Heart right ventricle (tissue), 16 donors: ENCODE measurements around the gene HS1BP3. TPM values are rescaled to one million over a fixed set of nuclear protein-coding genes. Genes with fewer than 3 reads are reported as not detected.

Experiments
- ATAC-seq, 8 donors: fragments of 200-7000 bp; cut with Tn5 transposase; one replicate each; pipeline ENCODE4 v1.9.1; 2020; ENCODE audit warnings: mild to moderate bottlenecking in 8 of 8, moderate library complexity in 8 of 8, moderate number of reproducible peaks in 1 of 8
- DNase-seq, 2 donors: peaks; one replicate each; pipeline ENCODE4 v3.0.0-alpha.2; 2020
- H3K27ac ChIP-seq, 10 donors: fragments of 200-600 bp; sonication (generic) in 2 of 10; one replicate each; pipeline versions ENCODE4 v1.5.0 to v1.8.0; 2020 to 2022; ENCODE audit warnings: mild to moderate bottlenecking in 3 of 10
- H3K27me3 ChIP-seq, 7 donors: fragments of 200-600 bp; one replicate each; pipeline ENCODE4 v1.8.0; 2021 to 2022; ENCODE audit warnings: mild to moderate bottlenecking in 2 of 7
- H3K36me3 ChIP-seq, 9 donors: fragments of 200-600 bp; sonication (generic) in 1 of 9; one replicate each; pipeline versions ENCODE4 v1.5.0 to v1.8.0; 2020 to 2022; ENCODE audit warnings: mild to moderate bottlenecking in 2 of 9
- H3K4me1 ChIP-seq, 9 donors: fragments of 200-600 bp; sonication (generic) in 1 of 9; one replicate each; pipeline versions ENCODE4 v1.5.0 to v1.8.0; 2020 to 2022; ENCODE audit warnings: mild to moderate bottlenecking in 4 of 9
- H3K4me3 ChIP-seq, 10 donors: fragments of 200-600 bp; sonication (generic) in 2 of 10; one replicate each; pipeline versions ENCODE4 v1.5.0 to v1.8.0; 2020 to 2022; ENCODE audit warnings: mild to moderate bottlenecking in 7 of 10, moderate library complexity in 2 of 10
- H3K9me3 ChIP-seq, 11 donors: fragments of 200-600 bp in 10 of 11; sonication (generic) in 2 of 11; one replicate each; pipeline versions ENCODE4 v1.5.0 to v1.8.0; 2013 to 2022; ENCODE audit warnings: mild to moderate bottlenecking in 2 of 11, control low read depth in 1 of 11, moderate library complexity in 1 of 11
- WGBS, 2 donors: extraction: QIAGEN DNeasy Blood & Tissue Kit; methylation state at CpG; one replicate each; pipeline ENCODE4 v1.1.7; 2013; ENCODE audit warnings: inconsistent platforms in 1 of 2; 5-methylcytosine and 5-hydroxymethylcytosine counted together
- intact Hi-C, 10 donors: fragments of 100-400 bp; cut with DNase I; formaldehyde crosslinking; loops; one replicate each; pipeline versions ENCODE4 v1.11.1 to v1.14.2; 2022
- polyA plus RNA-seq, 2 donors: library from polyadenylated mRNA; stranded (reverse); fragments of 200-250 nt; gene quantifications; one replicate each; pipeline ENCODE4 v1.2.3, GENCODE V29; 2013
- total RNA-seq, 10 donors: library from RNA; stranded (reverse); fragmentation: NEBNext Ultra II Directional in 3 of 10; extraction: Animal tissue kit (Norgen Biotek cat#: 25700) in 3 of 10; gene quantifications; one replicate each; pipeline versions ENCODE4 v1.2.1 to v1.2.4, GENCODE V29; 2021 to 2023
- TF ChIP-seq, protein P1 (sequence below), 9 donors: fragments of 200-600 bp; sonication (generic) in 2 of 9; IDR thresholded peaks; one replicate each; pipeline versions ENCODE4 v1.5.0 to v1.8.0; 2021 to 2022; ENCODE audit warnings: antibody characterized with exemption in 9 of 9, mild to moderate bottlenecking in 5 of 9, moderate library complexity in 1 of 9
- donor health status: Arrhythmogenic right ventricular cardiomyopathy.
- donor health status: ischemic (EF 13 %, LVEDD 7.1; RV severe dilation, severe dysfunction).
- donor health status: healthy with polysubstance abuse.
- donor health status: DM: no; HTN: yes; CAD: no.
- donor health status: DM: no; HTN: no; CAD: no.
- donor health status: ischemic (EF 25% LVEDD 6.9; RV normal size, moderate dysfunction).
- donor health status: ischemic (EF 25% LVEDD 5.7; RV mildly dilated, moderate dysfunction).
- donor health status: healthy.
- donor health status: DM: yes; HTN: yes; CAD: no.
- donor health status: Ischemic cardiomyopathy.
- donor health status: ischemic (EF 35%, LVEDD 5.7; RV mildly dilated, moderate dysfunction).
- donor health status: nonischemic (EF 11% LVEDD 7.7; RV severe dilation, severe dysfunction).
- donor health status: DM: yes; HTN: yes; CAD: no.
- donor health status: PGD.
- donor health status: ischemic (EF 29% LVEDD 5.4; RV normal size, mild dysfunction).
- donor health status: nonischemic (EF 23%, LVEDD 6.1; RV moderate dilation, normal function).

Gene HS1BP3
- total and polyA plus RNA-seq, 12 donors = 11.3 to 26.3 (median 16.5) TPM

DNA sequence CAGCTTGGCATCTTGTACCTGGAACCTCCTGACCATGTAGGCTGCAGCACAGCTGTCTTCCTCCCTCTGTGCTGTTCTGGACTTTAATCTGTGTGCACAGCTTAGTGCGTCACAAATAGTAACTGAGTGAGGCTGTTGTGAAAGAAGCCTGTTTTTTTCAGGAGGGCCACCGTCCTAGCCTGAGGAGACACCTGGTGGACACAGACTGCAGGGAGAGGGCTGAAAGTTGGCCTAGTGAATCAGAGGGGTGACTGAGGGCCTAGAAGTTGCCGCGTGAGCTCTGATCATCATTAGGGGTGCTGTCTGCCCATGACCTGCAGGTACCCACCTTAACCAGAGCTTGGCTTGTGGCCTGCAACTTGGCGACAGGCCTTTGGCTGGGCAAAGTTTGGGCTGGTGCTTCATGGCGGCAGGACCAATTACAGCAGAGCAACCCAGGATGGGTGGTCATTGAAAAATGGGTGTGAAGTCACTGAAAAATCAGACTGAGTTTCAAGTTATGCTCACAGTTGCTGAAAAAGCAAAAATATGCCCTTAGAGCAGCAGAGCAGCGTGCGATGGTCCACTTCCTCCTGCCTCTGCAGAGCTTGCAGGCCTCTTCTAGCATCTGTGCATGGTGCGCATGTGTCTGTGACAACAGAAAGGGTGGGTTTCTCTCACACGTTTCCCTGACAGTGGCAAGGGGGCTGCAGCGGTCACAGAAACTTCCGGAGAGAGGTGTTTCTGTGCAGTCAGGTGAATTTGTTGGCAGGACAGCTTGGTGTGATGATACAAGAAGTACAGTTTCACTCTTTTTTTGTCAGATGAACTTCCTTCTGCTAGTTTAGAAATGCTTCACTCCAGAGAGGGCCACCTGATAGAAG lies 25.7 kb upstream of the HS1BP3 start:
- H3K4me1 ChIP-seq = peaks cover 0 to 48% (median 23%) of the 10 kb centered on the region in 9 donors
- ATAC-seq = peak in 4 of 8 donors; percentile 36 to 62 (median 52)
- H3K4me3 ChIP-seq = no peak overlapping the region
- peaks cover 0 to 14% (median 0%) of the 10 kb centered on the region in 9 donors for H3K36me3 ChIP-seq
- H3K27me3 ChIP-seq = peaks cover 4 to 34% (median 28%) of the 10 kb centered on the region in 7 donors
- TF ChIP-seq, protein P1, sequence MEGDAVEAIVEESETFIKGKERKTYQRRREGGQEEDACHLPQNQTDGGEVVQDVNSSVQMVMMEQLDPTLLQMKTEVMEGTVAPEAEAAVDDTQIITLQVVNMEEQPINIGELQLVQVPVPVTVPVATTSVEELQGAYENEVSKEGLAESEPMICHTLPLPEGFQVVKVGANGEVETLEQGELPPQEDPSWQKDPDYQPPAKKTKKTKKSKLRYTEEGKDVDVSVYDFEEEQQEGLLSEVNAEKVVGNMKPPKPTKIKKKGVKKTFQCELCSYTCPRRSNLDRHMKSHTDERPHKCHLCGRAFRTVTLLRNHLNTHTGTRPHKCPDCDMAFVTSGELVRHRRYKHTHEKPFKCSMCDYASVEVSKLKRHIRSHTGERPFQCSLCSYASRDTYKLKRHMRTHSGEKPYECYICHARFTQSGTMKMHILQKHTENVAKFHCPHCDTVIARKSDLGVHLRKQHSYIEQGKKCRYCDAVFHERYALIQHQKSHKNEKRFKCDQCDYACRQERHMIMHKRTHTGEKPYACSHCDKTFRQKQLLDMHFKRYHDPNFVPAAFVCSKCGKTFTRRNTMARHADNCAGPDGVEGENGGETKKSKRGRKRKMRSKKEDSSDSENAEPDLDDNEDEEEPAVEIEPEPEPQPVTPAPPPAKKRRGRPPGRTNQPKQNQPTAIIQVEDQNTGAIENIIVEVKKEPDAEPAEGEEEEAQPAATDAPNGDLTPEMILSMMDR (IDR thresholded peaks at IDR 0.05) = peak in 2 of 9 donors; percentile 13 to 34
- intact Hi-C loops = no loop called here
- WGBS, 2 donors = 88 to 89% methylated on average over 12 of the region's 12 CpGs
- H3K9me3 ChIP-seq = no peaks in the 10 kb centered on the region
- no peak for DNase-seq
- peak overlapping the region in 4 of 10 donors; percentile 27 to 73 (median 61) for H3K27ac ChIP-seq

DNA sequence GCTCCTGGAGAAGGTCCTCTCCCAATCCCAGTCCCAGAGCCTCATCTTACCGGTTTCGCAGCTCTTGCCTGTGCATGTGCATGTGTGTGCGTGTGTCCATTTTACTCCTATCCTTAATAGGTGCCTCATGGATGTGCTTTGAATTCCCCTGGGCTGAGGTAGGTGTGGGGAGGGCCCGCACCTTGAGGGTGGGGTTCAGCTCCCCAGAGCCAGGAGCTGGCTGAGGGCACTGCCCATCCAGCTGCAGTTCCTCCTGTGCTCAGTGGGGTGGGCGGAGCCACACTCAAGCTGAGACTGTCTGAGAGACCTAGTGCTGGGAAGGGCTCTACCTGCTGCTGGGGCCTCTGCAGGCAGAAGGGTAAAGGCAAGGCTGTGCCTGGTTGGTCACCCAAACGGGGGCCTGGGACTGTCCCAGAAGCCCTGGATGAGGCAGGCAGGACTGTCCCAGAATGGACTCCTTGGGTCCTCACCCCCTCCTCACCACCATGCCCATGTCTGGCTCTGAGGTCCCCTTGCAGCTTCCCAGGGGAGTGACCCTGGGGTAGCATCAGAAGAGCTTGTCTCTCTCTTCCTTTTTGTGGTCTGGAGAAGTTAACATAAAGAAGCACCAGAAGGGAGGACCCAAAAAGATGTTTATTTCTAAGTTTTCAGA lies 24.9 kb upstream of the HS1BP3 start:
- Histone ChIP-seq H3K27me3 (peaks cover 8 to 41% (median 35%) of the 10 kb centered on the region in 7 donors), H3K36me3 (peaks cover 0 to 8% (median 0%) of the 10 kb centered on the region in 9 donors), H3K4me1 (peaks cover 0 to 48% (median 23%) of the 10 kb centered on the region in 9 donors), H3K4me3 (no peak overlapping the region), H3K27ac (peak overlapping the region in 8 of 10 donors; percentile 27 to 73 (median 54)), H3K9me3 (no peaks in the 10 kb centered on the region)
- no peak for DNase-seq
- WGBS, 2 donors = 76% methylated on average over 6 of the region's 6 CpGs
- intact Hi-C loops = no loop called here
- peak in 6 of 8 donors; percentile 21 to 55 (median 34) for ATAC-seq
- TF ChIP-seq, protein P1 (IDR thresholded peaks at IDR 0.05) = no peak

DNA sequence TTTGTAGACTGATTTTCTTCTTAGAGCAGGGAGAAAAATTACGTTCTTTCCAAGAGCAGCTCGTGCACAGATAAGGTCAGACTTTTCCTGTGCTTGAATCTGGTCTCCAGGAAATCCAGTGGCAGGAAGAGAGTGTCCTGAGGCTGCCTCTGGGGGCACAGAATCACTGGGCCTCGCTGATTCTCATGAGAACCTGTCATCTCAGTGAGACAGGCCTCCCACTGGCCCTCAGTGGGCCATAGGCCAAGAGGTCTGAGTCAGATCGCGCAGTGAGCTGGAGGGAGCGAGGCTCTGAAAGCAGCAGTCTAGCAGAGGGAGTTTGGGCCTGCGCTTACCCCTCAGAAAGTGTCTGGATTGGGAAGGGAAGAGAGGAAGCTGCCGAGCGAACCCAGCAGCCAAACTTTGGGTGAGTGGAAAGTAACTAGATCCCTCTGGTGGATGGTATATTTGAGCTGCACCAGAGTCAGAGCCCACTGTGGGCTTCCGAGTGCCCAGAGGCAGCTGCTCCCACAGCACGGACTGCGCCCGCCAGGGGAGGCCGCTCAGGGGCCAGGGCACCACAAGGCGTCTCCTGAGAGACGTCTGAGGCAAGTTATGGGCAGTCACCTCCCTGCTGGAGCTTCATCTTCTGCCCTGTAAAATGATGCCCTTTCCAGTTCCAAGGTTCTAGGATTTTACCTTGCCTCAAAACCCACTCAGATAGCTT lies 24.2 kb upstream of the HS1BP3 start:
- ATAC-seq = peak; percentile 63 to 88 (median 83)
- DNase-seq = peak; percentile 62 to 66
- H3K9me3 ChIP-seq = no peaks in the 10 kb centered on the region
- TF ChIP-seq, protein P1 (IDR thresholded peaks at IDR 0.05) = no peak
- peaks cover 15 to 48% (median 42%) of the 10 kb centered on the region in 7 donors for H3K27me3 ChIP-seq
- H3K27ac ChIP-seq = peak overlapping the region in 8 of 10 donors; percentile 36 to 73 (median 58)
- intact Hi-C loops = no loop called here
- 32 to 48% methylated on average over 16 of the region's 16 CpGs for WGBS, 2 donors
- H3K4me3 ChIP-seq = peak overlapping the region in 1 of 10 donors; percentile 1
- H3K36me3 ChIP-seq = peaks cover 0 to 3% (median 0%) of the 10 kb centered on the region in 9 donors
- peaks cover 0 to 48% (median 23%) of the 10 kb centered on the region in 9 donors for H3K4me1 ChIP-seq
